ENCODE measurements around the gene UVRAG.

GRCh38 chr11:75868990-75869389 lies 54.0 kb downstream of the UVRAG start:
- TF ChIP-seq CTCF (IDR thresholded peaks at IDR 0.05; ENCODE audit: low read length) (no peak), EZH2phosphoT487 (IDR thresholded peaks at IDR 0.05; ENCODE audit: low read length) (no peak), EZH2 (optimal IDR thresholded peaks at IDR 0.05; ENCODE audit: low read depth, low read length) (no peak)
